GM18517 (cell line): ENCODE results near the gene SMYD5.
"Not testable (repeated sequence)": the region's sequence is repeated elsewhere in the genome, so short reads cannot be mapped to it uniquely, and the experiment has no call there.

Source experiments
- ATAC-seq: cut with Tn5 transposase; IDR thresholded peaks from one replicate; pipeline ENCODE4 v1.9.1; 2021; ENCODE audit warnings: mild to moderate bottlenecking, moderate library complexity; ENCODE audit not compliant: unreplicated experiment

Gene SMYD5

GRCh38 chr2:73258186-73258912 lies 44.3 kb downstream of the SMYD5 start:
- no peak for ATAC-seq

- no peak for ATAC-seq
These were observed 44.8 kb downstream of the SMYD5 start for GRCh38 chr2:73258913-73259215.

GRCh38 chr2:73259276-73259675 lies 45.2 kb downstream of the SMYD5 start:
- no peak for ATAC-seq

DNA sequence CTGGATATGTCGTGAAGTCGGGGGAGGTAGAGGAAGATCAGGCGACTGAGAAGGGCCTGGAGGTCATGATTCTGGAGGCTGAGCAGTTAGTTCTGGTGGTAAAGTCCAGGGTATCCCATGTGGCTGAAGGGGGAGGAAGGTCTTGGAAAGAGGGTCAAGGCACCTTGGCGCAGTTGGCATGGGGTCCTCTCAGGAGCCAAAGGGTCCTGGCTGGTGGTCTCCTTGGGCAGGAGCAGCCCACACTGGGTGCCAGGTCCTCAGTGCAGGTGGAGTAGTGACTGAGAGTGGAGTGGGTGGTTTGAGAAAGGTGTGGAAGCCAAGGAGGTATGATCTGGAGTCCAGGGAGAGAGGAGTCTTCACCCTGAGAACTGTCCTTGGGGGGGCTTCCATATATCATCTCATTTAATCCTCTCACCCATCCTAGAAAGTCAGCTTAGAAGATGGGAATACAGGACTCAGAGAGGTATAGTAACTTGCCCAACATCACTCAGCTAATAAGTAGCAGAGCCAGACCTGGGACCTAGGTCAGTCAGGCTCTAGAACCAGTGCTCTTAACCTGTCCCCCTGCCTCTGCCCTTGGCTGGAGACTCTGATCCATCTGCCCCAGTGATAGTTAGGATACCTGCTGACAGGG lies 45.8 kb downstream of the SMYD5 start:
- ATAC-seq, result no peak

GRCh38 chr2:73260338-73260984 lies 46.4 kb downstream of the SMYD5 start:
- no peak for ATAC-seq

GRCh38 chr2:73262108-73262651 lies 48.1 kb downstream of the SMYD5 start:
- no peak for ATAC-seq

- ATAC-seq, result not testable (repeated sequence)
These were observed 48.8 kb downstream of the SMYD5 start for GRCh38 chr2:73262691-73263429.

GRCh38 chr2:73263540-73264331 lies 49.7 kb downstream of the SMYD5 start:
- no peak for ATAC-seq

DNA sequence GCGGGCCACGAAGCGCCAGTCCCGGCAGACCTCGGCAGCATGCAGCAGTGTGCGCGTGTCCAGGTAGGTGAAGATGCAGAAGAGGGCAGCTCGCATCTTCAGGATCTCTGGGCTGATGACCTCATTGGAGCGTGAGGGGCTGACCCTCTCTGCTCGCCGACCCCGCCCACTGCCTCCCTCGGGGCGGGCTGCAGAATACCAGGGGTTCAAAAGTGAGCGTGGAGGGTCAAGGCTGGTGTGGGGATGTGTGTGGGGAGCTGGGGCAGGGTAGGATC lies 50.2 kb downstream of the SMYD5 start:
- ATAC-seq, result no peak

- no peak for ATAC-seq
These were observed 50.7 kb downstream of the SMYD5 start for GRCh38 chr2:73264783-73265182.

DNA sequence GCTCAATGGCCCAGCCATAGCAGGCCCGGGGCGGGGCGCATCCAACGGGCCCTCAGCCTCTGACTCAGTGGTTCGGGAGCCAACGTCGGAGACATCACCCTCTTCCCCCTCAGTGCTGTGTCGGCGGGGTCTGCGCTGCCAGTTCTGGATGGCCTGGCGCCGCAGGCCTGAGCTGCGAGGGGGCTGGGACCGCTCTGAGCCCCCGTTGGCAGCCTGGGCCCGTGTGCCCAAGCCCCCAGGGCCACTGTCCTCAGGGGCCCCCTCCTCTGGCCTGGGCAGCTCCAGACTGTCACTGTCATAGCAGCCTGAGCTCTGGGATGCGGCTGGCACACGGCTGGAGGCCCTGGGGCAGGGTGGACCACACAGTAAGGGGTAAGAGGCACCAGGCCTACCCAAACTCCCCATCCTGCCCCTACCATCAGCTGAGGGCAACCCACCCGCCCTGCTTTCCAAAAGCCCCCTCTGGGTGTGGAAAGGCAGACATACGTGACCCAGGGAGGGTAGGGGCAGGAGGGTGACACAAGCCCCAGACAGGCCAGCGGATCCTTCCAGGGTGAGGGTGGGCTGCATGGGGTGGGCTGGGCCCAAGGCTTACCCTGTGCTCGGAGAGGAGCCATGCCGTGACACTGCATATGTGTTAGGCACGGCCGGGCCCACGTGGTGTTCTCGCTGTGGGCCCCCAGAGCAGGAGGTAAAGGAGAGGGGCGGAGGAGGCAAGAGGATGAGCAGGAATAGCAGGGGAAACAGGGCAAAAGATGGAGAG lies 51.4 kb downstream of the SMYD5 start:
- ATAC-seq, result no peak

DNA sequence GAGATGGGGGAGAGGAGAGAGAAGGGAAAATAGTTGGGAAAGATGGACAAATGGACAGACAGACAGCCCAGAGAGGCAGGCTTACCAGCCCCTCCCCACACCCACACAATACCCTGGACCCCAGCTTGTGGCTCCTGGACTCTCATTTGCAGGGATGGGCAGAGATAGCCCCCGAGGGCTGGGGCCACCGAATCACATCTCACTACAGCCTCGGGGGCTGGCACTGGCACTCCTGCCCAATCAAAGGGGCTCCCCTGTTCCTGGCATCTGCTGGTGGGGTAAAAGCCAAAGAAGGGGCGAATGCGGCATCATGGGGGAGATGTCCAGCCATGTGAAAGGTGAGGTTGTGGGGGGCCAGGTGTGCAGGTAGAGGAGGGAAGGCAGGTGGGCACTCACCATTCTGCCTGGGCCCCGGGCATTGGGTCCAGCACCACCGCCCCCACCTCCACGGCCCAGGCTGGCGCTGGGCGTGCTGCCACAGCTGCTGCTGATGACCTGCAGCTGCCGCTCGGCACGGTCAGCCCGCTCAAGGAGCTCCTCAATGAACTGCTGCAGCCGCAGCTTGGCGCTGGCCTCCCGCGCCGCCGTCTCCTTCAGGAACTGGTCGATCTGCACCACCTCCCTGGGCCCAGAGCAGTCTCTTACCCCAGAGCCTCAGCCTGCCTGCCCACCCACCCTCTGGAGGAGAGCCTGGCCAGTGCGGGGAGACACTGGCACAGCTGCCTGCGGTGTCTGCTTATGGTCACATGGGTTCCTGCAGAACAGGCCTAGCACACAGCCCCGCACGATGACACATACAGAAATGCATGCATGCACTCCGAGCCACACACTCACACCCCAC lies 52.2 kb downstream of the SMYD5 start:
- no peak for ATAC-seq

DNA sequence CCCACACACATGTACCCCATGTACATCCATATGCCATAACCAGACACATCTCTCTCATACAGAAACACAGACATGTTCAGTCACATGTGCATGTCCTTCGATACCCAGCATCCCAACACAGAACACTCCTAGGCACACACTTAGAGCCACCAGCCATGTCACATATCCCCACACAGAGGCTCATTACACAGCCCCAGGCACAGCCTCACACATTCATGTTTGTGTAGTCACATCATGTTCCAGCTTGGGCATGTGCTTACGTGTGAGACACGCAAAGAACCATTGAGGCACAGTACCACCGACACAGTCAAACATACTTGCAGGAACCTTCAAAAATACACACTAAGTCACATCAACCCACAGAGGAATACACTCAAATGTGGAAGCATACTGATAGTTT lies 53.0 kb downstream of the SMYD5 start:
- ATAC-seq, result no peak

DNA sequence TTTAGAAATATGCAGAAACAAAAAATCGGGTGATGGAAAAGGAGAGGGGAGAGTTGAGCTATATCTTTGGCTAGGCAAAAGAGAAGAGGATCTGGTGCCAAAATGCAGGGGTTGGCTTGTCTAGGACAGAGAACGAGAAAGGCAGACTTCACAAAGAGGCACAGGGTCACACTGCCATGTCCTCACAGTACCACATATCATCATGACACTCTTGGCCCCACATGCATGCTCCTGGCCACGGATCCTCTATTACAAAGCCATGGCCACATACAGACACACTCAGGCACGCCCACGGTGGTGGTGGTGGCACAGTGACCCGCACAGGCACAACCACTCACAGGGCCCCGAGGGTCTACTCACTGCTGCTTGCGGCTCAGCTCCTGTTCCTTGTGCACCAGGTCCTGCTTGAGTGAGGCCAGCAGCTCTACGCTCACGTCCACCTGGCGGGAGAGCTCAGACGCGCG lies 54.4 kb downstream of the SMYD5 start:
- no peak for ATAC-seq

GRCh38 chr2:73268830-73269685 lies 55.0 kb downstream of the SMYD5 start:
- no peak for ATAC-seq

DNA sequence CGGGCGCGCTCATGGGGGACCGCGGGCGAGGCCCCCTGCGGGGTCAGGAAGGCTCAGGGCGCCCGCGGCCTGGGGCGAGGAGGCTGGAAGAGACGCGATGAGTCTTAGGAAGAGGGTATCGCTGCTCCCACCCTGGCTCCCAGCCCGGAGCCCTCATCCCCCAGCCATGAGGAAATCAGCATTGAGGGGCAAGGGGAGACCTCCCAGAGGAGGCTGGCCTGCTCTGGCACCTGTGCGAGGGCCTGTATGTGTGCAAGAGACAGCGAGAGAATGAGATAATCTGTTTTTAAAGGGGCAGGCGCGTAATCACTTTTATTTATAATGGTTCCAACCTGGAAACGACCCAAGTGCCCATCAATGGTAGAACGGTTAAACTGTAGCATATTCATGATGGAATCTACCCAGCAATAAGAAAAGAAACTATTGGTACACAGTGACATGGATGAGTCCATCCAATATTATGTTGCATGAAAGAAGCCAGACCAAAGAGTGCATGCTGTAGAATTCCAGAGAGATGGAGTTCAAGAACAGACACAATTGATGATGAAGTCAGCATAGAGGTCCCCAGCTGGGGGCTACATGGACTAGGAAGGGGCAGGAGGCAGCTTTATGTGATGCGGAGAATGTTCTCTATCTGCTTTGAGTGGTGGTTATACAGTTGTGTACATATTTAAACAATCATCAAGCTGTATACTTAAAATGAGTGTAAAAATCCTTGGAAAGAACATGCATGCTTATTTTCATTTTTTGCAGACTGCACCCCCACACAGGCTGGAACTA lies 55.8 kb downstream of the SMYD5 start:
- no peak for ATAC-seq

- no peak for ATAC-seq
These were observed 58.2 kb downstream of the SMYD5 start for GRCh38 chr2:73272270-73272669.
